Omental fat pad (tissue), 4 donors: ENCODE results near the gene OSBPL6. TPM values are rescaled to one million over a fixed set of nuclear protein-coding genes. Genes with fewer than 3 reads are reported as not detected.
"Not testable (repeated sequence)": the region's sequence is repeated elsewhere in the genome, so short reads cannot be mapped to it uniquely, and the experiment has no call there.

Experiments
- ATAC-seq: fragments of 150-250 bp; one replicate; pipeline ENCODE4 v1.9.1; 2016; ENCODE audit warnings: mild to moderate bottlenecking, moderate library complexity; ENCODE audit not compliant: low FRiP score
- DNase-seq: peaks from one replicate; pipeline ENCODE4 v3.0.0-alpha.2; 2019; ENCODE audit warnings: low spot score
- total RNA-seq, 4 donors: library from RNA; depleted of rRNA; stranded (reverse); fragments of >200 nt; gene quantifications; one replicate each; pipeline ENCODE4 v1.1.0, GENCODE V29; 2016
- TF ChIP-seq, protein P1 (sequence below), 3 donors: fragments of 450-650 bp; IDR thresholded peaks; one replicate each; pipeline ENCODE4 v1.5.1; 2016 to 2017; ENCODE audit warnings: antibody characterized with exemption in 3 of 3, mild to moderate bottlenecking in 3 of 3, moderate library complexity in 2 of 3

The OSBPL6 gene
- total RNA-seq, 4 donors from 2014 or later, result 1.1 to 2.0 (median 1.6) TPM

GRCh38 chr2:178159966-178160365 is 34.3 kb upstream of the OSBPL6 start:
- TF ChIP-seq, protein P1, sequence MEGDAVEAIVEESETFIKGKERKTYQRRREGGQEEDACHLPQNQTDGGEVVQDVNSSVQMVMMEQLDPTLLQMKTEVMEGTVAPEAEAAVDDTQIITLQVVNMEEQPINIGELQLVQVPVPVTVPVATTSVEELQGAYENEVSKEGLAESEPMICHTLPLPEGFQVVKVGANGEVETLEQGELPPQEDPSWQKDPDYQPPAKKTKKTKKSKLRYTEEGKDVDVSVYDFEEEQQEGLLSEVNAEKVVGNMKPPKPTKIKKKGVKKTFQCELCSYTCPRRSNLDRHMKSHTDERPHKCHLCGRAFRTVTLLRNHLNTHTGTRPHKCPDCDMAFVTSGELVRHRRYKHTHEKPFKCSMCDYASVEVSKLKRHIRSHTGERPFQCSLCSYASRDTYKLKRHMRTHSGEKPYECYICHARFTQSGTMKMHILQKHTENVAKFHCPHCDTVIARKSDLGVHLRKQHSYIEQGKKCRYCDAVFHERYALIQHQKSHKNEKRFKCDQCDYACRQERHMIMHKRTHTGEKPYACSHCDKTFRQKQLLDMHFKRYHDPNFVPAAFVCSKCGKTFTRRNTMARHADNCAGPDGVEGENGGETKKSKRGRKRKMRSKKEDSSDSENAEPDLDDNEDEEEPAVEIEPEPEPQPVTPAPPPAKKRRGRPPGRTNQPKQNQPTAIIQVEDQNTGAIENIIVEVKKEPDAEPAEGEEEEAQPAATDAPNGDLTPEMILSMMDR (IDR thresholded peaks at IDR 0.05), result no peak
- ATAC-seq (no peak), DNase-seq (no peak)

- ATAC-seq (no peak), DNase-seq (no peak)
- TF ChIP-seq, protein P1 (IDR thresholded peaks at IDR 0.05), result no peak
Observed at GRCh38 chr2:178160601-178161000, 33.7 kb upstream of the OSBPL6 start.

- DNase-seq (no peak), ATAC-seq (peak; percentile 51)
- TF ChIP-seq, protein P1 (IDR thresholded peaks at IDR 0.05), result no peak
Observed at GRCh38 chr2:178163395-178163794, 30.9 kb upstream of the OSBPL6 start.

GRCh38 chr2:178163911-178164310 is 30.4 kb upstream of the OSBPL6 start:
- TF ChIP-seq, protein P1 (IDR thresholded peaks at IDR 0.05), result no peak
- ATAC-seq (no peak), DNase-seq (no peak)

- TF ChIP-seq, protein P1 (IDR thresholded peaks at IDR 0.05), result no peak
- ATAC-seq, result no peak
- no peak for DNase-seq
Observed at GRCh38 chr2:178173657-178174056, 20.7 kb upstream of the OSBPL6 start.

GRCh38 chr2:178177066-178177679 is 17.1 kb upstream of the OSBPL6 start:
- no peak for ATAC-seq

GRCh38 chr2:178180648-178181047 is 13.7 kb upstream of the OSBPL6 start:
- not testable (repeated sequence) for ATAC-seq, DNase-seq

More at GRCh38 chr2:178177066-178177679, 17.1 kb upstream of the OSBPL6 start:
- DNase-seq, result no peak
- TF ChIP-seq, protein P1 (IDR thresholded peaks at IDR 0.05), result no peak
